Duodenal mucosa (tissue), 2 donors: Measurements from ENCODE around the gene PPP6R1.

Experiments used
- H3K27ac ChIP-seq: one replicate; pipeline ENCODE4 v1.7.0; 2013; ENCODE audit warnings: low read depth, low read length
- H3K27me3 ChIP-seq, 2 donors: one replicate each; pipeline ENCODE4 v1.7.0; 2013; ENCODE audit warnings: low read length in 2 of 2, control low read depth in 1 of 2; ENCODE audit not compliant: insufficient read depth in 2 of 2, control insufficient read depth in 1 of 2
- H3K36me3 ChIP-seq, 2 donors: one replicate each; pipeline ENCODE4 v1.7.0; 2013; ENCODE audit warnings: low read length in 2 of 2, control low read depth in 1 of 2; ENCODE audit not compliant: insufficient read depth in 2 of 2, control insufficient read depth in 1 of 2
- H3K4me1 ChIP-seq, 2 donors: one replicate each; pipeline ENCODE4 v1.7.0; 2013; ENCODE audit warnings: low read length in 2 of 2, control low read depth in 1 of 2; ENCODE audit not compliant: insufficient read depth in 2 of 2, control insufficient read depth in 1 of 2
- H3K4me3 ChIP-seq, 2 donors: one replicate each; pipeline ENCODE4 v1.7.0; 2013; ENCODE audit warnings: low read length in 2 of 2, low read depth in 1 of 2
- H3K9ac ChIP-seq, 2 donors: one replicate each; pipeline ENCODE4 v1.7.0; 2013; ENCODE audit warnings: low read length in 2 of 2, low read depth in 1 of 2
- H3K9me3 ChIP-seq, 2 donors: one replicate each; pipeline ENCODE4 v1.7.0; 2013; ENCODE audit warnings: low read length in 2 of 2, control low read depth in 1 of 2; ENCODE audit not compliant: control insufficient read depth in 1 of 2

PPP6R1 gene, protein sequence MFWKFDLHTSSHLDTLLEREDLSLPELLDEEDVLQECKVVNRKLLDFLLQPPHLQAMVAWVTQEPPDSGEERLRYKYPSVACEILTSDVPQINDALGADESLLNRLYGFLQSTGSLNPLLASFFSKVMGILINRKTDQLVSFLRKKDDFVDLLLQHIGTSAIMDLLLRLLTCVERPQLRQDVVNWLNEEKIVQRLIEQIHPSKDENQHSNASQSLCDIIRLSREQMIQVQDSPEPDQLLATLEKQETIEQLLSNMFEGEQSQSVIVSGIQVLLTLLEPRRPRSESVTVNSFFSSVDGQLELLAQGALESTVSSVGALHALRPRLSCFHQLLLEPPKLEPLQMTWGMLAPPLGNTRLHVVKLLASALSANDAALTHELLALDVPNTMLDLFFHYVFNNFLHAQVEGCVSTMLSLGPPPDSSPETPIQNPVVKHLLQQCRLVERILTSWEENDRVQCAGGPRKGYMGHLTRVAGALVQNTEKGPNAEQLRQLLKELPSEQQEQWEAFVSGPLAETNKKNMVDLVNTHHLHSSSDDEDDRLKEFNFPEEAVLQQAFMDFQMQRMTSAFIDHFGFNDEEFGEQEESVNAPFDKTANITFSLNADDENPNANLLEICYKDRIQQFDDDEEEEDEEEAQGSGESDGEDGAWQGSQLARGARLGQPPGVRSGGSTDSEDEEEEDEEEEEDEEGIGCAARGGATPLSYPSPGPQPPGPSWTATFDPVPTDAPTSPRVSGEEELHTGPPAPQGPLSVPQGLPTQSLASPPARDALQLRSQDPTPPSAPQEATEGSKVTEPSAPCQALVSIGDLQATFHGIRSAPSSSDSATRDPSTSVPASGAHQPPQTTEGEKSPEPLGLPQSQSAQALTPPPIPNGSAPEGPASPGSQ

GRCh38 chr19:55258828-55259539 is at the start of gene PPP6R1:
Gene PPP6R1, minus strand, starts transcription at chr19:55259017. Its CDS starts 11,914 bp downstream, at chr19:55247103.
- Histone ChIP-seq H3K4me3 (peak within 1 kb of the TSS; percentile 91 to 93), H3K9ac (peak within 1 kb of the TSS; percentile 78 to 89), H3K4me1 (peaks cover 28 to 42% of the 10 kb centered on the region in 2 donors)

GRCh38 chr19:55308281-55308680 is 49.5 kb upstream of the PPP6R1 start:
- H3K36me3 ChIP-seq: no peaks in the 10 kb centered on the region
- H3K9me3 ChIP-seq: no peaks in the 10 kb centered on the region
- no peaks in the 10 kb centered on the region for H3K4me1 ChIP-seq
- H3K27me3 ChIP-seq: no peaks in the 10 kb centered on the region
- no peak overlapping the region for H3K27ac ChIP-seq
- H3K9ac ChIP-seq: no peak overlapping the region
- H3K4me3 ChIP-seq: no peak overlapping the region

More at GRCh38 chr19:55258828-55259539, at the start of gene PPP6R1:
- Histone ChIP-seq H3K9me3 (no peaks in the 10 kb centered on the region), H3K27ac (peak within 1 kb of the TSS; percentile 87), H3K27me3 (no peaks in the 10 kb centered on the region), H3K36me3 (no peaks in the 10 kb centered on the region)

DNA sequence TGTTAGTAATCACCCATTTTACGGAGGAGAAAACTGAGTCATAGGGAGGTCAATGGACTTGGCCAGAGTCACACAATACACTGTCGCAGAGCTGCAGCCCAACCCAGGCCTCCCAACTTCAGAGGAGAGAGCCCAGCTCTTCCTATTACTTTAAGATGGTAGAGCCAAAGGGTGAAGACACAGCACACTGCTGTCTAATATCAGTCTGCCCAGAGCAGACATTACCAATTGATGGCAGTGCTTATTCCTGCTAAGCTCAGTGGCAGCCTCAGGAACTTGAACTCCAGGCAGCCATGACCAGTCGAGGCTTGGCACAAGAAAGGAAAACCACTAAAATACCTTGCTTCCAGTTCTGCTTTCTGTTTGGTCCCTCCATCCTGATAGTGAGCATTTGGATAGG is 47.9 kb upstream of the PPP6R1 start:
- H3K4me3 ChIP-seq: no peak overlapping the region
- no peak overlapping the region for H3K9ac ChIP-seq

GRCh38 chr19:55305983-55306562 is 47.3 kb upstream of the PPP6R1 start:
- no peak overlapping the region for H3K27ac ChIP-seq

More for the DNA sequence above, 47.9 kb upstream of the PPP6R1 start:
- Histone ChIP-seq H3K4me1 (peaks cover 4 to 5% of the 10 kb centered on the region in 2 donors), H3K36me3 (no peaks in the 10 kb centered on the region), H3K27me3 (no peaks in the 10 kb centered on the region), H3K9me3 (no peaks in the 10 kb centered on the region), H3K27ac (no peak overlapping the region)

DNA sequence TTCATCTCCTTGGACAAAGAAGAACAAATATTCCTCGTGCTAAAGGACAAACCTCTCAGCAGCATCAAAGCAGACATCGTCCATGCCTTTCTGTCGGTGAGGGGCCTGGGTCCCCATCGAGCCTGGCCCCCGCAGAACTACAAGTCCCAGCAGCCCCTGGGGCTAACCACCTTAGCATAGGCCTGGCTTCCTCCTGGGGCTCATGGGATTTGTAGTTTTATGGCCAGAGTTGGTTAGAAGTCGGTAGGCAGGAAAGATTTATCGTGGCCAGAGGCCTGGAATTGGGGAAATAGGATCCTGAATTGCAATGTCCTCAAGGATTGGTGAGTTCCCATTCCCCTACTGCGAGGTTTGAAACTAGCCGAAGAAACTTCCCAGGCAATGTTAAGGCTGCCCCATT is 46.7 kb upstream of the PPP6R1 start:
- H3K27ac ChIP-seq: no peak overlapping the region
- no peaks in the 10 kb centered on the region for H3K27me3 ChIP-seq
- H3K9me3 ChIP-seq: no peaks in the 10 kb centered on the region
- H3K36me3 ChIP-seq: no peaks in the 10 kb centered on the region
- no peak overlapping the region for H3K9ac ChIP-seq
- peaks cover 8 to 9% of the 10 kb centered on the region in 2 donors for H3K4me1 ChIP-seq
- H3K4me3 ChIP-seq: no peak overlapping the region

More at GRCh38 chr19:55305983-55306562, 47.3 kb upstream of the PPP6R1 start:
- Histone ChIP-seq H3K9me3 (no peaks in the 10 kb centered on the region), H3K4me3 (no peak overlapping the region), H3K27me3 (no peaks in the 10 kb centered on the region), H3K36me3 (no peaks in the 10 kb centered on the region), H3K9ac (no peak overlapping the region), H3K4me1 (peaks cover 8 to 9% of the 10 kb centered on the region in 2 donors)

DNA sequence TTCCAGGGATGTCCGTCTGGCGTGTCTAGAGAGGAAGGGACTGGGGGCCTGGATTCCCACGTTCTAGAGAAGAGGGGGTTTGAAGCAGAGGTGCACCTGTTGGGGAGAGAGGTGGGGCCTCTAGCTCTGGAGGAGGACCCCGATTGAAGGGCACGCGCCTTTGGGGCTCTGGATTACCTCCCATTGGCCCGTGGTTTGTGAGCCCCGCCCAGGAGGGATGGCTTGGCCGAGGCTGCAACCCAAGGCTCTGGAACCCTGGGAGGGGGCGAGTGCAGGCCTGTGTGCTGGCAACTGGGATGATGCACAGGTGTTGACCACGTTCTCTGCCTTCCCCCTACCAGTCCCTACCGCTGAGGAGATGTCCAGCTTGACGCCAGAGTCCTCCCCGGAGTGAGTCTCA is 46.2 kb upstream of the PPP6R1 start:
- Histone ChIP-seq H3K27ac (no peak overlapping the region), H3K4me1 (peaks cover 8 to 9% of the 10 kb centered on the region in 2 donors), H3K36me3 (no peaks in the 10 kb centered on the region), H3K27me3 (no peaks in the 10 kb centered on the region), H3K9ac (no peak overlapping the region), H3K9me3 (no peaks in the 10 kb centered on the region), H3K4me3 (no peak overlapping the region)

GRCh38 chr19:55304279-55304978 is 45.6 kb upstream of the PPP6R1 start:
- Histone ChIP-seq H3K27ac (no peak overlapping the region), H3K36me3 (no peaks in the 10 kb centered on the region), H3K27me3 (no peaks in the 10 kb centered on the region), H3K4me3 (no peak overlapping the region), H3K9ac (no peak overlapping the region), H3K4me1 (peaks cover 8 to 9% of the 10 kb centered on the region in 2 donors), H3K9me3 (no peaks in the 10 kb centered on the region)

DNA sequence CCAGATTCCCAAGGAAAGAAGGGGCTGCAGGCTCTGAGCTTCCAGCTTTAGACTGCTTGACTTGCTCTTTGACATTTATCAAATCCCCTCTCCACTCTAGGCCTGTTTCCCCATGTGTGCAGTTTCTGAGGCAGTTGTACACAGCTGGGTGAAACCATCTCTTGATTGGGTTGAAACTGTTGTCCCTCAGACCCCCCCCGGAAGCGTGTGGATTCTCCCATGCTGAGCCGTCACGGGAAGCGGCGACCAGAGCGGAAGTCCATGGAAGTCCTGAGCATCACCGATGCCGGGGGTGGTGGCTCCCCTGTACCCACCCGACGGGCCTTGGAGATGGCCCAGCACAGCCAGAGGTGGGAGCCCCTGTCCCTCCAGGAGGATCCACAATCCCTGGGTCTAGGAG is 44.7 kb upstream of the PPP6R1 start:
- peaks cover 0 to 3% of the 10 kb centered on the region in 2 donors for H3K27me3 ChIP-seq
- no peaks in the 10 kb centered on the region for H3K36me3 ChIP-seq
- H3K9ac ChIP-seq: no peak overlapping the region
- H3K9me3 ChIP-seq: no peaks in the 10 kb centered on the region
- H3K27ac ChIP-seq: no peak overlapping the region
- peaks cover 8 to 9% of the 10 kb centered on the region in 2 donors for H3K4me1 ChIP-seq
- no peak overlapping the region for H3K4me3 ChIP-seq

GRCh38 chr19:55302318-55302703 is 43.5 kb upstream of the PPP6R1 start:
- Histone ChIP-seq H3K27me3 (peaks cover 0 to 3% of the 10 kb centered on the region in 2 donors), H3K9ac (peak overlapping the region; percentile 36 to 51), H3K27ac (no peak overlapping the region), H3K9me3 (no peaks in the 10 kb centered on the region), H3K4me1 (peaks cover 8 to 9% of the 10 kb centered on the region in 2 donors), H3K36me3 (no peaks in the 10 kb centered on the region), H3K4me3 (peak overlapping the region in 1 of 2 donors; percentile 68)
